Epithelial cell of esophagus (primary cell): ENCODE results near the gene CBX8.

Experiments used
- DNase-seq: peaks from one replicate; pipeline ENCODE4 v3.0.0; 2010; ENCODE audit warnings: low read depth
- H3K4me3 ChIP-seq: 2 replicates; pipeline ENCODE4 v1.5.1; 2011; ENCODE audit warnings: mild to moderate bottlenecking, low read length, control low read depth
- TF ChIP-seq, protein P1 (sequence below): IDR thresholded peaks from 2 replicates; pipeline ENCODE4 v1.5.1; 2011; ENCODE audit warnings: low read depth, mild to moderate bottlenecking, low read length, control low read depth, inconsistent platforms; ENCODE audit not compliant: insufficient read depth; ENCODE audit errors: missing control alignments

CBX8 gene

DNA sequence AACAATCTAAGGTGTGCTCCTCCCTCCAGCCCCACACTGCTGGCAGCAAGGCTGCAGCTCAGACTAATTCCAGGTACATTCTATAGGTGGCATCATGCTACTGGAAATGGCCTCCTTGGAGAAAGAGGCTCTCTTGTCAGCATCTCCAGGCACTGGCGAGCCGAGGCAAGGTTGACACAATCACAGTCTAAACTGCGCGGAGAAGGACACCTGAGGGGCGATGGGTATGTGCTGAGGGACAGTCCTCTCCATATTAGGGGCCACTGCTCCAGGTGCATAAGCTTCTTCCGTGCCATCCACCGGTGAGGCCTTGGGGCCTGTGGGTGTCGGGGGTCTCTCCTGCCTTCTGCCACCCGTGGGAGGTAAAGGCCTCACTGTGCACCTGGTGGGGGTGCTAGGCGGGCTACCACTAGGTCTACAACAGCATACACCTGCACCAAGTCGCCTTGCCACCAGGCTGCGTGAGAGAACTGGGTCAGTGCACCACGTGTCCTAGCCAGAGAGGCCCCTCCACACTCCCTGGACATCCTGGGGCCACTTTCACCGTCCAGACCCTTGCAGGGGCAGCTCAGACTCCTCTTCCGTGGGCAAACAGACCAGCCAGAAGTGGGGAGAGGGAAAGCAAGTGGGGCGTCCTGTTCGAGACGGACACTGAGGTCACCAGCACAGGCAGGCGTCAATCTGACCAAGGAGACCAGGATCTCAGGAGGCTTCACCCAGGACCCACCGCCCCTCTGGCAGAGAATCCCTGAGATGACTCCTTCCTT, 12.1 kb upstream of the CBX8 start:
- TF ChIP-seq, protein P1, sequence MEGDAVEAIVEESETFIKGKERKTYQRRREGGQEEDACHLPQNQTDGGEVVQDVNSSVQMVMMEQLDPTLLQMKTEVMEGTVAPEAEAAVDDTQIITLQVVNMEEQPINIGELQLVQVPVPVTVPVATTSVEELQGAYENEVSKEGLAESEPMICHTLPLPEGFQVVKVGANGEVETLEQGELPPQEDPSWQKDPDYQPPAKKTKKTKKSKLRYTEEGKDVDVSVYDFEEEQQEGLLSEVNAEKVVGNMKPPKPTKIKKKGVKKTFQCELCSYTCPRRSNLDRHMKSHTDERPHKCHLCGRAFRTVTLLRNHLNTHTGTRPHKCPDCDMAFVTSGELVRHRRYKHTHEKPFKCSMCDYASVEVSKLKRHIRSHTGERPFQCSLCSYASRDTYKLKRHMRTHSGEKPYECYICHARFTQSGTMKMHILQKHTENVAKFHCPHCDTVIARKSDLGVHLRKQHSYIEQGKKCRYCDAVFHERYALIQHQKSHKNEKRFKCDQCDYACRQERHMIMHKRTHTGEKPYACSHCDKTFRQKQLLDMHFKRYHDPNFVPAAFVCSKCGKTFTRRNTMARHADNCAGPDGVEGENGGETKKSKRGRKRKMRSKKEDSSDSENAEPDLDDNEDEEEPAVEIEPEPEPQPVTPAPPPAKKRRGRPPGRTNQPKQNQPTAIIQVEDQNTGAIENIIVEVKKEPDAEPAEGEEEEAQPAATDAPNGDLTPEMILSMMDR = peak; percentile 72
- H3K4me3 ChIP-seq = no peak overlapping the region

DNA sequence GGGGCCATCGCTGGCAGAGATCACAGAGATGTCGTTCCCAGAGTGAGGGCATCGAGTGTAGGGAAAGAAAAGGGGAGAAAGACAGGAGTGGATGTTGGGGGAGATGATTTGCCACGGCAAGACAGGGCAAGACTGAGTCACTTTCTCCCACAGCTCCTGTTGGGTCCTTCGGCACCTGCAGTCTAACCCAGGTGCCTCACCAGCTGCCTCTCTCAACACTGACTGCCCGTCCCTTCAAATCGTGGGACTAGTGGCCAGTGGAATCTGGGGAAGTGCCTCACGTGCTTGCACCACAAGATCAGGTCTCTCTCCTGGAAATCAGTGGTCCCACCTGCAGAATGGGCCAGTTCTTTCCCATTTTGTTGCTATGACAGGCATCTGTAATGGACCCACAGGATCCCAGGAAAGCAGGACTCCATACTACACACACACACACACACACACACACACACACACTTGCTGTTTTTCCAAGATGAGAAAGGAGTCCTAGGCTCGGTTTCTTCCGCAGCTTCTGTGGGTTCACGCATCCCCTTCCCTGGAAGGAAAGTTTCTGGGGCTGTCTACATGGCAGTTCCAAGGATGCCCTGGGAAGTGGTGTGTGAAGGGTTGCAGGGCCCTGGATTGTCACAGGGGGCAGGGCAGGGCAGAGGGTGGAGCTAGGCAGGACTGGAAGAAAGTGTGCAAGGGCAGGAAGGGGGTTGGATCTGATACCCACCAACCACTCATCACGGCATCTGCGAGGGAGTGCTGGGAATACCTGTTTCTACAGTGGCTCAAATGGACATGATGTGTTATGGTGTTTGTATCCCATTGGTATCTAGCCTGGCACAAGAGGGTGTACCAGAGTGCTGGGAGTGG, 10.2 kb upstream of the CBX8 start:
- DNase-seq = no peak
- TF ChIP-seq, protein P1 = no peak
- H3K4me3 ChIP-seq = no peak overlapping the region

More for the DNA sequence above, 12.1 kb upstream of the CBX8 start:
- peak; percentile 84 for DNase-seq

DNA sequence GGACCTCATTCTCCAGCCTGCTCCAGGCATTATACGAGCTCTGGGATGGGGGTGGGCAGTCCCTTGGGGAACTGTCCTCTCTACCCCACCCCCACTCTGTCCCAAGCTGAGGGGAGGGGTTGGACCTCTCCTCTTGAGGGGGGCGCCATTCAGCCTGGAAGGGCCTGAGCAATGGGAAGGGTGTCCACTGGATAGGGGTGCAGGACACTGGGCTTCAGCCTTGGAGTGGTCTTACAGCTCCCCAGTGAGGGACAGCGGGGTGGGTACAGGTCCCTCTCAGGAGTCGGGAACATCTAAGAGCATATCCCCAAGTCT, 9.5 kb upstream of the CBX8 start:
- TF ChIP-seq, protein P1 = no peak

DNA sequence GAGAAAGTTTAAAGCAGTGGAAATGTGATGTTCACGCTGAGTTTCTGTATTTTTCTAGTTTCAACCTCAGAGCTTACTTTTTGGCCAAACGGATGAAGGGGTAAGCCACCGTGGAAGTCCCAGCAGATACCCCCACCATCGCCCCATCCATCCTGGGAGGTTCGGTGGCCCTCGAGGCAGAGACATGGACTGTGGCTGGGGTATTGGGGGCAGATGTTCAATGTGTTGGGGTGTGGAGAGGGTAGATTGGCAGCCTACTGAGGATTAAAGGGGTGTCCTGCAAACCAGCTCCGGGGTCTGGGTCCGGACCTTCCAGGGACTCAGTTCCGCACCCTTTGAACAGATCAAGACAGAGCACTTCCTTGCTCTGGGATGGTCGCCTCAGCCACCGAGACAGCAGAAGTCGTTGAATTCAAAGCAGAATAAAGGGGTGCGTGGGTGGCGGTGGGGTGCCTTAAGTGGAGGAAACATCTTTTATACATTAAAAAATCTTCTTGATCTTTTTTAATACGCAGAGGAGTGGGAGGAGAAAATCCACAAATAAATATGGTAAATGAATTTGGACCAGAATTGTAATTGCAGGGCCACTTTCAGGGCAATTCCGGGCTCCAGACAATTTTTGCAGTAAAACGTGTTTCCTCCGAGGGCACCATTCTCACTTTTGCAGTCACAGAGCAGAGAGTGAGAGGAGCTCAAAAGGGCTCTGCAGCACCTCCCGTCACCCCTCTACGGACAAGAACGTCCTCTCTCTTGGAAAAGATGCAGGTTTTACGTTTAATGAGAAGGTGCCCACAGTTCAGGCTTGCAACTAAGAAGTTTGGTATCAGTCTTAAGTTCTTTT, 8.2 kb upstream of the CBX8 start:
- DNase-seq = no peak
- H3K4me3 ChIP-seq = no peak overlapping the region
- TF ChIP-seq, protein P1 = no peak

More for the DNA sequence above, 9.5 kb upstream of the CBX8 start:
- no peak overlapping the region for H3K4me3 ChIP-seq
- DNase-seq = no peak

DNA sequence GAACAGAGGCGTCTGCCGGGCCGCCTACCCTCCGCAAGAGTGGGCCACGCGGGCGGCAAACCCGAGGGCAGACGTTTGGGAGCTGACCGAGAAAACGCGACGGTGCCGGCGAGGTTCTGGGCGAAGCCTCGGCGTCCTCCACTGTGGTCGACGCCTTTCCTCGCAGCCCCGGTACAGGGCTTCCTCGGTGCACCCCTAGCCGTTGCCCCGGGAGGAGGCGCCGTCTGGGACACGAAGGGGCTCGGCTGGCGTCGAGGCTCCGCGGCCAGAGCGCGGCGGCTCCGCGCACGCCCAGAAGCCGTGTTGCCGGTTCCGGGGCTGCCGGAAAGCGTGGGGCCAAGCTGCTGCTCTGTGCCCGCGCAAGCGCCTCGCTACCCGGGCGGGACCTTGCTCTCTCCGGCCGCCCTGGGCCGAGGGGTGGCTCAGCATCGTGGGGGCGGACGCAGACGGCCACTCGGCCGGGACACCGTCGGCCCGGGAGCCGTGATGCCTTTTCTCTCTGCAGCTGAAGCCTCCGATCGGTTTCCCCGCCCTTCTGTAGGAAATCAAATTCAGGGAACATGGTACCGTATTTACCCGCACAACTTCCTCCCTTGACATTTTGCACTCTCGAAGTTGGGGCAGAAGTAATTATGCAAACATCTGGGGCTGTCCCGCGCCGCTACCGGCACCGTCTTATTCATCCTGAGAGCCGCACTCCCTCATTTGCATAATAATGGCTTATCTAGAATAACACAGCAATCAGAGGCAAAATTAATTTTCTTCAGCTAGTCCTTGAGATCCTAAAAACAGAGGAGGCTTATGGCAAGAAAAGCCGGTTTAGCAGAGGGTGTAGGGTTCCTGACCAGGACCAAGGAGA, 7.3 kb upstream of the CBX8 start:
- TF ChIP-seq, protein P1 = no peak
- peak; percentile 56 for DNase-seq
- peak overlapping the region; percentile 13 for H3K4me3 ChIP-seq

DNA sequence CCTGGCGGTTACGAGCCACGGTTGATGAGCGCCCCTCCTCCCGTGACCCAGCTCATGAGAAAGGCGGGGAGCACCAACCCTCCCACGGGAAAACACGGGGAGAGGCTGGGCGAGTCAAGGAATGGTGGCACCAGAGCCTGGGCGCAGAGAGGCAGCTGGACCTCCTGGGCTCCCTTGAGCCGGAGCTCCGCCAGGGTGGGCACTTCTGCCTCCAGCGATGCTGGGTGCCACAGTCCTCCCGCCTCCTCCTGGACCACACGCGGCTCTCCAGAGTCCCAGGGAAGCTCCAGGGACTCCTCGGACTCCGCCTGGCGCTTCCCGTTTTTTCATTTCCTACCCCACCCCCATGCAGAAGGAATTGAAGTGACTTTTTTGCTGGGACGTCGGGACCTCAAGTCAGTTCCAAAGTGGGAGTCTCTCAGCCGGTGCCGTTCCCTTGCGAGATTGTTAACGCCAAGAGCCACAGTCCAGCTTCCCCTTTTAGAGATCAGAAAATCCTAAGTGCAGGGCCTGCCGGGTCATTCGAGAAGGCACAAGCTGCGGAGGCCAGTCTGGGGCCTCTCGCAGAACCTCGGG, 6.6 kb upstream of the CBX8 start:
- H3K4me3 ChIP-seq = no peak overlapping the region
- DNase-seq = no peak
- TF ChIP-seq, protein P1 = no peak
